Measurements from ENCODE around the gene KLHL3.

GRCh38 chr5:137751869-137752491 lies 16.1 kb upstream of the KLHL3 start:
- TF ChIP-seq CTCF (conservative IDR thresholded peaks at IDR 0.05; ENCODE audit: low read depth, low read length) (peak; percentile 89), EZH2 (IDR thresholded peaks at IDR 0.05; ENCODE audit: borderline replicate concordance, low read depth, low read length, poor library complexity, severe bottlenecking) (no peak)

Data from A673 (cell line).